Smooth muscle cell of the brain vasculature (primary cell): Measurements from ENCODE around the gene LDLRAD2.

Experiments used
- DNase-seq: peaks from one replicate; pipeline ENCODE4 v3.0.0-alpha.2; 2012; ENCODE audit warnings: low read depth, low spot score

The LDLRAD2 gene

DNA sequence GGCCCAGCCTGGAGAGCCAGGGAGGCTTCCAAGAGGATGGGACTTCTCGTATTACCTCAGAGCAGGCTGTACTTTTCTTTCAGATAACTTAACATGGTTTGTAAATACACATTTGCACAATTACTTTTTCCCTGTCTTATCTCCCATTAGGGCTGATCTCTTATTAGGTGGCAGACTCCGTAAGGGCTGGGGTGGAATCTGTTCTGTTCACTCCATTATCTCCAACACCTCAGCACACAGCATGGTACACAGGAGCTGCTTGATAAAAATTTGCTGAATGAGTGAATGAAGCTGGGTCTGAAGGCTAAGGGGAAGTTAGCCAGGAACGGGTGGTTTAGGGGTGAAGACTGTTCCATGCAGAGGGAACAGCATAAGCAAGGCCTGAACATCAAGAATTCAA lies 48.9 kb downstream of the LDLRAD2 start:
- no peak for DNase-seq

DNA sequence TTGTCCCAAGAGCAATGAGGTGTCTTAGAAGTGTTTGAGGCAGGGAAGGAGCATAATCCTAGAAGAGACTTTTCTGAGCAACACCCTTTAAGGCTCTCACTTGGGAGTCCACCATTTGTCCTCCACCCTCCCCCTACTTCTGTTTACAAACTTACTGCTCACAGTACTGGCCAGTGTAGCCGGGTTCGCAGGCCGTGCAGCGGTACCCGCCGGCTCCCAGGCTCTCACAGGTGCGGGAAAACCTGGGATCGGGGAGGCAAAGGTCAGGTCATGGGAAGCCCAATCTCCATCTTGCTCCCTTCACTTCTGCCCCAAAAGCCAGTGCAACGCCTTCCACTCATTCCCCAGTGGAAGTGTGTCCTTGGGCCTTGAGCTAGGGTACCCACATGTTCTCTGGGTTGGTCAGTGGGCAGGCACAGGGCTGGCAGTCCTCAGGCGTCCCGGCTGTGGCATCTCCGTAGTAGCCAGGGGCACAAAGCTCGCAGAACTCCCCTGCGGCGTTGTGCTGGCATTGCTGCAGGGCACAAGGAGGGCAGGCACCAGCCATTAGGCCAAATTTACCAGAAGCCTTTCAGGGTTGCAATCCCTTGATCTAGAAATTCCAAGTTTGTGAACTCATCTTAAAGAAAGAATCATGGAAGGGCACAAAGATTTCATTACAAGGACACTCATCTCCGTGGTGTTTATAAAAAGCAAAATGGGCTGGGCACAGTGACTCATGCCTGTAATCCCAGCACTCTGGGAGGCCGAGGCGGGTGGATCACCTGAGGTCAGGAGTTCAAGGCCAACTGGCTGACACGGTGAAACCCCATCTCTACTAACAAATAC lies 49.8 kb downstream of the LDLRAD2 start:
- DNase-seq: no peak

DNA sequence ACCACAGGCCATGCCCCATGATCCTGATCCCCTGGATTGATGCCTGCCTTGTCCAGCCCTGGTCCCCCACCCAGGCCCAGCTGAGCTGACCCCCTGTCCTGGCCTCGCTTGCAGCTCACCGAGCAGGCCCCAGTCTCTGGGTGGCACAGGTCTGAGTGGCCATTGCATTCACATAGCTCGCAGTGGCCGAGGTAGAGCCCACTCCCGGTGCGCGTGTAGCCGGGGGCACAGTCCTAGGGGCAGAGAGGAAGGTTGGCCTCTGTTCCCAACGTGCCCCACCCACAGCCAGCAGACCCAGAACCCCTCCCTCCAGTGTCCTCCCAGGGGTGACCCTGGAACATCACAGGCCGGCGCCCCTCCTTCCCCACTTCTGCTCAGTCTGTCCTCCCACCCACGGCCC lies 51.9 kb downstream of the LDLRAD2 start:
- no peak for DNase-seq

DNA sequence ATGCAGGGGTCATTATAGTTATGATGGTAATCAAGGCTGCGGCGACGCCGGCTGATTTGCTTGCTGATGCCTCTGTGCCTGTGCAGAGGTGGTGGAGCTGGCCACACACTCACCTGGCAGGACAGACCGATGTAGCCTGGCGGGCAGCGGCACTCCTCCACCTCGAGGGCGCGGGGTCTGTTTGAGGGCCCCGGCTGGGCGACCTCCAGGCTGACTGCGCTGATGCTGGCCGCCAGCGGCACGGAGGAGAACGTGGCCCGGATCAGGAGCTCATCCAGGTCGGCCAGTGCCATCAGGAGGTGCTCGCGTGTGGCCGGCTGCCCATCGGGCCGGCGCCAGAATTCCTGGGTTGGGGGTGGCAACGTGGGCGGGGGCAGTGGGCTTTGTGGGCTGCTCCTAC lies 52.7 kb downstream of the LDLRAD2 start:
- no peak for DNase-seq

DNA sequence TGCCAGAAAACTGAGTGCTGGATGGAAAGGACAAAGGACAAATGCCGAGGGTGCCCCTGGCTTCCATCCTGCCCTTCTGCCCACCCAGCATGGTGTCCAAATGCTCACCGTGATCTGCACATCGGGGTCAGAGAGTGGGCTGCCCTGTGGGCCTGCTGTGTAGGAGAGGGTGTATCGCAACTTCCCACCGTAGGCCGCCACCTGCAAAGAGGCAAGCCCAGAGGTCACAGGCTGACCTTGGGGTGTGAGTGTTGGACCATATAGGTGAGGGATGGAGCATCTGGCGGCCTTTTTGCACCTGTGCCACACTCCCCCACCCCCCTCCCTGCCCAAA lies 53.5 kb downstream of the LDLRAD2 start:
- DNase-seq: no peak

DNA sequence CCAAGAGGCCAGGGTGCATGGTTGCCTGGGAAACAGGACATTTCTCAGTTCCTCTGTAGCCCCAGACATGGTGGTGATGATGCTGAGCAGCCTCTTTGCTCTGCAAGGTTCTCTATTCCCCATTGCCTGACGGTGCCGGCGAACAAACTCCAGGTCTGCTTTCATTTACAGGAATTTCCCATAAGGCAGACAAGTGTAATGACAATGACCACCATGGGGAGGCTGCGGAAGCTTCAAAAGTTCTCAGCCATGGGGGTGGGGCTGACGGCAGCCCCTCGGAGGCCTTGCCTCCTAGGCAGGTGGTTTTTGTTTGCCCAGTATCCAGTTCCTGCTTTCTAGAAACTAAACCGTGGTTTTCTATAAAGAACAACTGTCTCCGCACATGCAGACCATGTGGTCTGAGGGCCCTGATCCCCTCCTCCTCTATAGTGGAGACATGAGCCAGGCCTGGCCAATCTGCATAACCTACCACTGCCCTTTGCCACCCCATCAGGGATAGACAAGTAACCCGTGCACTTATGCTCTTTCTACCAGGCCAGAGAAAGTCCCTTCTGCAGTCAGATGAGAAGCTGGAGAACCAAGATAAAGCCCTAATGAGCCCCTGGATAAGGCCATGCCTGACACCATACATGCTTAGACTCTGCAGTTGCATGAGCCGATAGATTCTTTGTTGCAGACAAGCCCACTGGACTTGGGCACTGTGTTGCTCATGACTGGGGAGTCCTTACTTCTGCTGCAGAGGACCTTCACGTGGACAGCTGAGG lies 54.1 kb downstream of the LDLRAD2 start:
- DNase-seq: no peak

DNA sequence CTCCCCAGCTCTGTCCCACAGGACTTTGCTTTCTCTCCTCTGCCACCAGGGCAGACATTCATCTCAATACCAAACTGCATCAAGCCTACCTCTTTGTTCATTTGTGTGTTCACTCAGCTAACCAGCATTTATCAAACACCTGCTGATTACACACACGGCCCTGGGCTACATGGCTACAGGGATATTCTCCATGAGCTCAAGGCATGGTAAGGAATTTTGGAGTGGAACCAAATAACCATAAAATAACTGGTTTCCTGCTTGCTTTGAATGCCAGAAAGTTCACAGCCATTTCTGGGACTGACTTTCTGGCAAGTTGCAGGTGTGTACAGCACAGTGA lies 54.6 kb downstream of the LDLRAD2 start:
- DNase-seq: no peak

DNA sequence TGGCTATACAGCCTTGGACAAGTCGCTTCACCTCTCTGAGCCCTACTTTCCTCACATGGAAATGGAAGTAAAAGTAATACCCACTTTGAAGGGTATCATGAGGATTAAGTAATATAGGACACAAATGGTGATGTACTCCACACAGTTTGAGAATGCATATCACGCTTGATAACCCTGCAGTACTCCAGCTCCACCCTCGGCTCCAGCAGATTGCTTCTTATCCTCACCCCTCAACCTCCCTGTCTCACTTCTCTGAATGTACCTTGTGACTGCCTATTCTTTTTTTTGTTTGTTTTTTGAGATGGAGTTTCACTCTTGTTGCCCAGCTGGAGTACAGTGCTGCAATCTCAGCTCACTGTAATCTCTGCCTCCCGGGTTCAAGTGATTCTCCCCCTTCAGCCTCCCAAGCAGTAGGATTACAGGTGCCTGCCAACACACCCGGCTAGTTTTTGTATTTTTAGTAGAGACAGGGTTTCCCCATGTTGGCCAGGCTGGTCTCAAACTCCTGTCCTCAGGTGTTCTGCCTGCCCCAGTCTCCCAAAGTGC lies 55.5 kb downstream of the LDLRAD2 start:
- no peak for DNase-seq

DNA sequence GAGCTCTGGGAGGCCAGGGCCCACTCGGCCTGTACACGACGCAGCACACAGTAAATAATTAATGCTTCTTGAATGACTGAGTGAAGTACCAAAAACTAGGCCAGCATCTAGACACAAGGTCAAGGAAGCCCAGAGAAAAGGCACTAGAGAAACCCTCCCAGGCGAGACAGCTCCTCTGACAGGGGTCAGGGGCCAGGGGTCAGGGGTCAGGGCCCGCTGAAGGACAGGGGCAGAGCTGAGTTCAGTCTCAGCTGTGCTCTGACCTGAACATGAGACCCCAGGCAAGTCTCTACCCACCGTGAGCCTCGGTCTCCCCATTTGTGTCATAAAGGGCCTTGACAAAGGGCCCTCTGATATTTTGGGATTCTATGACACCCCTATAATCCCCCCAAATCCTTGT lies 56.4 kb downstream of the LDLRAD2 start:
- no peak for DNase-seq

DNA sequence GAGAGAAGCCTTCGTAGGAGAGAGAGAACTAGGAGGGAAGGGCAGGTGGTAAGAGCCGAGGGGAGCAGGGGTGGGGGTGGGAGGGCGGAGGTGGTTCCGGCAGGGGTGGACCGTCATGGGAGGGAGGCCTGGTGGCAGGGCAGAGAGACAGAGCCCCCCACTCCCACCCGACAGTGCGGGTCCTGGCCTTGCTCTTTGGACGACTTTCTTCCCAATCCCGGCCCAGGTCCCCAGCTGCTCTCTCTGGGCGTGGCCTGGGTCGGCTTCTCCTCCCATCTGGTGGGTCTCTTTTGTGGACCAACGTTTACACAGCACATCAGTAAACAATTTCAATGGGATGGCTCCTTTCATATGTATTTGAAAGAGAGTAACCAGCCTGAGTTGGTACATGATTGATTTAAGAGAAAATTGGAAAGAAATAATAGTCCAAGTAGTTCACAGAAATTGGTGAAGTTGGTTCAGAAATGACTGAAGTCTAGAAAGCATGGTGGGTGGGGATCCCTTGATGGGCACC lies 56.9 kb downstream of the LDLRAD2 start:
- DNase-seq: no peak

DNA sequence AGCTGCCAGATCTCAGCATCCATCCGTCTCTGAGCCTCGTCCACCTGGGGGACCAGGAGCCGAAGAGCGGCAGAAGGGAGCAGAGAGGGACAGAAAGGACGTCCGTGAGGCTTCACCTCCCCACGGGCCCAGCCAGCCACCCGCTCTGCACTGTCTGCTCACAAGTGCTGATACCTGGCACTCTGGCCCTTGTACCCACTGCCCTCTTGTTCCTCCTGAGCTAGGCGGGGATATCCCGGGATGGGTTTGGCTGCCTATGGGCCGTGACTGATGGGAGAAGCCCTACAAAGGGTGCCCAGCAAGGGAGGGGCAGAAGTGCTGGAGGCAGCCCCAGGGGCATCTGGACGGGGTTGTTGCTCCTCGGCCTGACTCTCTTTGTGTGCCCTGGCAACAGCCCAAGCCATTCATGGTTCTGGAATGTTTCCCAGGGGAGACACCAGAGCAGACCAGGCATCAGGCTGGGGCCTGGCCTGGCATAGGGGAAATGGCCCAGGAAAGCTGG lies 57.6 kb downstream of the LDLRAD2 start:
- peak; percentile 51 for DNase-seq

DNA sequence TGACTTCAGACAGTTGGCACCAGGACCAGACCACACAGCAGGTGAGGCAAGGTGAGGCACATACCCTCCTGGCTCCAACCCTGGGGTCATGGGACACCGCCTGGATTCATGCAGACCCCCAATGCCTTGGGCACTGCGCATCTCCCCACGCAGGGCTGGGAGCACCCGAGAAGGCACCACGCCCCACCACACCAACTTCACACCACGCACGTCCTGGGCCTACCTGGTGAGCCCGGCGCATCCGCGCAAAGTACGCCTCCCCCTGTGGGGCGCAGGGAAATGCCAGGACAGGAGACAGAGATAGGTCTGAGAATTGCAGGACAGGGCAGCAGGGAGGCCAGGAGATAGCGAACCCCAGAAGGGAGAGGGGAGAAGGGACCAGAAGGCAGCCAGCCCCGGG lies 58.5 kb downstream of the LDLRAD2 start:
- no peak for DNase-seq

DNA sequence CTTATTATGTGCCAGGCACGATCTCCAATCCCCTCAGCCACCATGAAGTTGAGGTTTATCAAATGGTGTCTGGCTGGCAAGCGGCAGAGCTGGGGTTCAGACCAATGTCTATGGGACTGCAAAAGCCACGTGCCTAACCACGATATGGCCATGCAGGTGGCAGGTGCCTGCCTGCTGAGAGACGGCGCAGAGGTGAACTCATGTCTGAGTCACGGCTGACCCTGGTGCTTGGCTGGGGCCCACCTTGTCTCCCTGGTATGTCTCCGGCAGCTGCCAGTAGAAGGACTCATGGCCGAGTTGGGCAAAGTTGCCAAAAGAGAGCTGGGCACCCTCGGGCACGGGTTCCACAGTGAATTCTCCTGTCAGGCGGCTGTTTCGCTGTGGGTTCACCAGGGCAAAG lies 59.9 kb downstream of the LDLRAD2 start:
- no peak for DNase-seq

DNA sequence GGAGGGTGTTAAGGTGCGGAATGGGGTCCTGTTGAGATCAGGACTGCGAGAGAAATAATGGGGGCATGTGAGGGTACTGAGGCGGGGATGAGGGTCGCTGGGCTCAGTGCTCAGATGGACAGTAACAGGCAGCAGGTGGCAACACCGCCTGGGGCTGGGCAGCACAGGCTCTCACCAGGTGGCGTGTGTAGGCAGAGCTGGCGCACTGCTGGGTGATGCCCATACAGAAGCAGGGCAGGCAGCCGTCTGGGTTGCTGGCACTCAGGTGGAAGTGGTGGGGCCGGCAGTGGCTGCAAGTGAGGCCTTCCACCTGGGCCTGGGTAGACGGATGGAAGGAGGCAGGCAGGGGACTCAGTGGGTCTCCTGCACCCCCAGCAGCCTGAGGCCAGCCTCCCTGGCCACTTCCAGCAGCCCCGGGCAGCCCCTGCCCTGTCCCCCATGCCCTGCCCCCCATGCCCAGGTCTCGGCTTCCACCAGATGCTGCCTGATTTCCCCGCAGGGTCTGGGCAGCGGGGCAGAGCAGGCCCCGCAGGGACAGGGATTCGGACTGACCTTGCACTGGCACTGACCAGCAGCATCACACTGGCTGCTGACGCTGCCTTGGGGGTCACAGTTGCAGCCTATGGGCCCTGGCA lies 60.5 kb downstream of the LDLRAD2 start:
- no peak for DNase-seq

DNA sequence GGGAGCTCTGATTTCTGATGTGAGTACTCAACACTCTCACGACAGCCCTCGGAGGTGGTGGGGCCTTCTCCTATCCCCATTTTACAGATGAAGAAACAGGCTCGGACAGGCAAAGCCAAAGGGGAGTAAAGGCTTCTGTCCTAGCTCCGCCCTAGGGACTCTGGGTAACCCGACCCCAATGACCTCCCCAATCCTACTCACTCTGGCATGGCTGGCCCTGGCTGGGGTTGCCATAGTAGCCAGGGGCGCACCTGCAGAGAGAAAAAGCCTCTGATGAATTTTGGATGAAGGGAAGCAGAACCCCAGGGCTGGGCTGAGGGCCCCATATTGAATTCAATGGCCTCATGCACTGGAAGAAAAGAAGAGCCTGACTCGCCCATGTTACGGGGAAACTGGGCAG lies 61.1 kb downstream of the LDLRAD2 start:
- DNase-seq: no peak

DNA sequence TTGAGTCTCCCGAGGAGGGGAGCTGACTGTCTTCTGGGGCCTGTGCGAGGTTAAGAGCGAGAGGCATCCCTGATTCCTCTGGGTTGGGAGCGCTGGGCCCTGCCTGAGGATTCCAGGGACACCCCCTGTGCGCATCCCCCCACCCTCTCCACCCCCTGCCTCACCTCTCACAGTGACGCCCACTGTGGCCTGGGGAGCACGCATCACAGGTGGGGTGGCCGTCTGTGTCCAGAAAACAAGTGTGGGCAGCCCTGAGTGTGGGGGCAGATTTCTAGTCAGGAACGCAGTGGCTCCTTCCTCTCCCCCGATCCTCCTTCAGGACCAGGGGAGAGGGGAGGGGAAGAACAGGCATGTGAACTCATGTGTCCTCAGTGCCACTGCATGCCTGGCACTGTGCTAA lies 61.7 kb downstream of the LDLRAD2 start:
- DNase-seq: no peak

DNA sequence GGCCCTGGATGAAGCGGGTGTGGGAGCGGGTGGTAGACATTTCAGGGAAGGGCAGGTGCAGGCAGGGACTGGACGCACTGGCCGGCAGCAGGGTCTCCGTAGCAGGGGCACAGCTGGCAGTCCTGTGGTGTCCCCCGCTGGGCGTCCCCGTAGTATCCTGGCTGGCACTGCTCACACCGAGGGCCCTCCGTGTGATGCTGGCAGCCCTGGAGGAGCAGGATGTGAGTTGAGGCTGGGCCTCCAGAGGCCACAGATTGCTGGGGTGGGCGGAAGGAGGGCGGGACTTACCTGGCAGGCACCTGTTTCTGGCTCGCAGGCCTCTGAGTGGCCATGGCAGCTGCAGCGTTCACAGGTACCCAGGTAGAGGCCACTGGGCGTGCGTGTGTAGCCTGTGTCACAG lies 62.3 kb downstream of the LDLRAD2 start:
- DNase-seq: no peak
